Activated T-cell treated with anti-CD3 and anti-CD28 coated beads for 1 hour (primary cell): ENCODE data around the gene HOXB4.

Source experiments
- DNase-seq: peaks from one replicate; pipeline ENCODE4 v3.0.0-alpha.2; 2020; ENCODE audit warnings: low read depth

HOXB4 gene

GRCh38 chr17:48589831-48590606 is 11.9 kb upstream of the HOXB4 start, which contains the start of gene HOXB3:
TSS of gene HOXB3 (minus strand) at chr17:48590241. CDS start at chr17:48552474, 37,767 bp downstream.
- no peak for DNase-seq

- no peak for DNase-seq
These were observed 11.1 kb upstream of the HOXB4 start for GRCh38 chr17:48589060-48589830.

GRCh38 chr17:48588528-48588927 is 10.4 kb upstream of the HOXB4 start:
- no peak for DNase-seq

GRCh38 chr17:48588074-48588415 is 9.9 kb upstream of the HOXB4 start:
- DNase-seq = no peak

GRCh38 chr17:48587276-48588073 is 9.3 kb upstream of the HOXB4 start:
- DNase-seq = no peak

GRCh38 chr17:48586355-48587258 is 8.5 kb upstream of the HOXB4 start:
- DNase-seq = no peak

- no peak for DNase-seq
These were observed 6.1 kb upstream of the HOXB4 start for GRCh38 chr17:48584223-48584741.

GRCh38 chr17:48583708-48584222 is 5.6 kb upstream of the HOXB4 start:
- DNase-seq = no peak

GRCh38 chr17:48582750-48583069 is 4.6 kb upstream of the HOXB4 start:
- DNase-seq = no peak

- DNase-seq = no peak
These were observed 1.8 kb upstream of the HOXB4 start for GRCh38 chr17:48579760-48580554.

- no peak for DNase-seq
These were observed 1.3 kb upstream of the HOXB4 start for GRCh38 chr17:48579471-48579759.

- DNase-seq = no peak
These were observed 693 bp upstream of the HOXB4 start for GRCh38 chr17:48578616-48579470.

- no peak for DNase-seq
These were observed 712 bp downstream of the HOXB4 start for GRCh38 chr17:48577330-48577945.

GRCh38 chr17:48576479-48577309 is 1.5 kb downstream of the HOXB4 start:
- DNase-seq = no peak

GRCh38 chr17:48575673-48576478 is 2.3 kb downstream of the HOXB4 start:
- DNase-seq = no peak

GRCh38 chr17:48575066-48575582 is 3.0 kb downstream of the HOXB4 start:
- no peak for DNase-seq

- DNase-seq = no peak
These were observed 3.6 kb downstream of the HOXB4 start for GRCh38 chr17:48574505-48575065.
